Vagina (tissue), 2 donors: Measurements from ENCODE around the gene POP5.
"Not testable (repeated sequence)": the region's sequence is repeated elsewhere in the genome, so short reads cannot be mapped to it uniquely, and the experiment has no call there.

Experiments
- CTCF ChIP-seq, 3 experiments: fragments of 450-650 bp in 2 of 3; fragments of 200-600 bp in 1 of 3; sonication (generic) in 1 of 3; IDR thresholded peaks; one replicate each; pipeline ENCODE4 v1.5.1; 2017 to 2019; ENCODE audit warnings: antibody characterized with exemption in 3 of 3, mild to moderate bottlenecking in 2 of 3, moderate library complexity in 2 of 3
- POLR2A ChIP-seq, 2 donors: fragments of 450-650 bp; IDR thresholded peaks; one replicate each; pipeline ENCODE4 v1.6.1; 2017; ENCODE audit warnings: antibody characterized with exemption in 2 of 2, mild to moderate bottlenecking in 2 of 2, moderate library complexity in 2 of 2

- not testable (repeated sequence) for TF ChIP-seq POLR2A, CTCF (IDR thresholded peaks at IDR 0.05)
These were observed 36.6 kb upstream of the POP5 start for GRCh38 chr12:120617767-120618166.
